DOHH2 (cell line): ENCODE results near the gene ABCG2.

Experiments
- H3F3A ChIP-seq: fragments of 200-600 bp; sonication (generic), shearing (Covaris generic); 2 replicates; pipeline ENCODE4 v1.6.0; 2016; ENCODE audit warnings: antibody characterized with exemption, mild to moderate bottlenecking; ENCODE audit not compliant: control insufficient read depth, insufficient read depth
- H3K27ac ChIP-seq: fragments of 200-600 bp; sonication (generic); 2 replicates; pipeline ENCODE4 v1.5.1; 2014; ENCODE audit warnings: low read depth, mild to moderate bottlenecking, low read length, moderate library complexity
- H3K27me3 ChIP-seq: fragments of 200-600 bp; sonication (generic); 2 replicates; pipeline ENCODE4 v1.6.1; 2014; ENCODE audit warnings: mild to moderate bottlenecking, low read length, mixed read lengths; ENCODE audit not compliant: control insufficient read depth
- H3K36me3 ChIP-seq: fragments of 200-600 bp; sonication (generic); 2 replicates; pipeline ENCODE4 v1.6.1; 2014; ENCODE audit warnings: mild to moderate bottlenecking, low read length, moderate library complexity, mixed read lengths; ENCODE audit not compliant: control insufficient read depth
- H3K4me1 ChIP-seq: fragments of 200-600 bp; sonication (generic); 2 replicates; pipeline ENCODE4 v1.6.1; 2014; ENCODE audit warnings: mild to moderate bottlenecking, low read length, mixed read lengths; ENCODE audit not compliant: control insufficient read depth
- H3K4me2 ChIP-seq: fragments of 200-600 bp; sonication (generic); 2 replicates; pipeline ENCODE4 v1.6.0; 2014; ENCODE audit warnings: mild to moderate bottlenecking, low read length, moderate library complexity
- H3K4me3 ChIP-seq: fragments of 200-600 bp; sonication (generic); 2 replicates; pipeline ENCODE4 v1.5.1; 2014; ENCODE audit warnings: mild to moderate bottlenecking, low read length, mixed read lengths
- H3K79me2 ChIP-seq: fragments of 200-600 bp; sonication (generic); 2 replicates; pipeline ENCODE4 v1.6.1; 2014; ENCODE audit warnings: mild to moderate bottlenecking, low read length, mixed read lengths; ENCODE audit not compliant: control insufficient read depth
- H3K9me2 ChIP-seq: fragments of 200-600 bp; sonication (generic); replicated peaks from 2 replicates; pipeline ENCODE4 v1.6.1; 2014; ENCODE audit warnings: mild to moderate bottlenecking, low read length, mixed read lengths; ENCODE audit not compliant: control insufficient read depth
- H3K9me3 ChIP-seq: fragments of 200-600 bp; sonication (generic); 2 replicates; pipeline ENCODE4 v1.6.1; 2014; ENCODE audit warnings: antibody characterized with exemption, low read length, mixed read lengths; ENCODE audit not compliant: control insufficient read depth, insufficient read depth
- H4K20me1 ChIP-seq: fragments of 200-600 bp; sonication (generic); 2 replicates; pipeline ENCODE4 v1.6.0; 2014; ENCODE audit warnings: low read depth, mild to moderate bottlenecking, antibody characterized with exemption, low read length, moderate library complexity; ENCODE audit not compliant: control insufficient read depth, insufficient read depth
- CTCF ChIP-seq: fragments of 200-600 bp; sonication (generic); IDR thresholded peaks from one replicate; pipeline ENCODE4 v1.5.1; 2014; ENCODE audit warnings: antibody characterized with exemption, mild to moderate bottlenecking, low read depth, low read length; ENCODE audit not compliant: poor library complexity, severe bottlenecking
- EZH2phosphoT487 ChIP-seq: fragments of 200-600 bp; sonication (generic); IDR thresholded peaks from 2 replicates; pipeline ENCODE4 v1.6.1; 2017; ENCODE audit warnings: borderline replicate concordance, mild to moderate bottlenecking, antibody characterized with exemption, low read length, moderate library complexity, mixed read lengths

Gene ABCG2

GRCh38 chr4:88054229-88054628 is 104.2 kb downstream of the ABCG2 start:
- Histone ChIP-seq H3F3A (no peaks in the 10 kb centered on the region), H3K4me1 (no peaks in the 10 kb centered on the region), H3K27ac (no peak overlapping the region), H3K27me3 (no peaks in the 10 kb centered on the region), H3K9me2 (no peaks in the 10 kb centered on the region), H3K9me3 (no peaks in the 10 kb centered on the region), H3K79me2 (no peaks in the 10 kb centered on the region), H4K20me1 (no peaks in the 10 kb centered on the region), H3K4me2 (no peak overlapping the region), H3K36me3 (peaks cover 44% of the 10 kb centered on the region), H3K4me3 (no peak overlapping the region)
- no peak for TF ChIP-seq CTCF
- TF ChIP-seq EZH2phosphoT487 = no peak

GRCh38 chr4:88045021-88045420 is 113.4 kb downstream of the ABCG2 start:
- peaks cover 78% of the 10 kb centered on the region for H3K36me3 ChIP-seq
- no peaks in the 10 kb centered on the region for H4K20me1 ChIP-seq
- H3K27me3 ChIP-seq = no peaks in the 10 kb centered on the region
- no peaks in the 10 kb centered on the region for H3K79me2 ChIP-seq
- H3K4me1 ChIP-seq = no peaks in the 10 kb centered on the region
- H3F3A ChIP-seq = no peaks in the 10 kb centered on the region
- no peak overlapping the region for H3K4me3 ChIP-seq
- TF ChIP-seq EZH2phosphoT487 = no peak
- TF ChIP-seq CTCF = no peak
- H3K4me2 ChIP-seq = no peak overlapping the region
- no peaks in the 10 kb centered on the region for H3K9me3 ChIP-seq
- no peak overlapping the region for H3K27ac ChIP-seq
- H3K9me2 ChIP-seq = no peaks in the 10 kb centered on the region

- no peaks in the 10 kb centered on the region for H3F3A ChIP-seq
- no peaks in the 10 kb centered on the region for H4K20me1 ChIP-seq
- no peaks in the 10 kb centered on the region for H3K4me1 ChIP-seq
- H3K4me3 ChIP-seq = no peak overlapping the region
- H3K4me2 ChIP-seq = no peak overlapping the region
- no peaks in the 10 kb centered on the region for H3K79me2 ChIP-seq
- no peaks in the 10 kb centered on the region for H3K9me3 ChIP-seq
- no peak for TF ChIP-seq EZH2phosphoT487
- no peak for TF ChIP-seq CTCF
- H3K36me3 ChIP-seq = peaks cover 90% of the 10 kb centered on the region
- H3K27me3 ChIP-seq = no peaks in the 10 kb centered on the region
- H3K9me2 ChIP-seq = no peaks in the 10 kb centered on the region
- H3K27ac ChIP-seq = no peak overlapping the region
Observed at GRCh38 chr4:88043586-88044340, 114.7 kb downstream of the ABCG2 start.
